ENCODE data around the gene DENND1B.

DNA sequence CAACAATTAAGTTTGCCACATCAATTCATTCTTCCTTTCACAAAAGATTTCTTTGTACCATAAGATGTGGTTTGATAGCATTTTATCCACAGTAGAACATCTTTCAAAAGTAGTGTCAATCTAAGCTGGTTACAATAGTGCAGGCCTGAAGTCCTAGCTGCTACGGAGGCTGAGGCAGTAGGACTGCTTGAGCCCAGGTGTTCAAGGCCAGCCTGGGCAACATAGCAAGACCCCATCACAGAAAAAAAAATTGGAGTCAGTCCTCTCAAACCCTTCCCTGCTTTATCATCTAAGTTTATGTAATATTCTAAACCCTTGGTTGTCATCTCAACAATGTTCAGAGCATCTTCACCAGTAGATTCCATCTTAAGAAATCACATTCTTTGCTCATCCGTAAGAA lies 31.7 kb downstream of the DENND1B start:
- TF ChIP-seq, protein P1, sequence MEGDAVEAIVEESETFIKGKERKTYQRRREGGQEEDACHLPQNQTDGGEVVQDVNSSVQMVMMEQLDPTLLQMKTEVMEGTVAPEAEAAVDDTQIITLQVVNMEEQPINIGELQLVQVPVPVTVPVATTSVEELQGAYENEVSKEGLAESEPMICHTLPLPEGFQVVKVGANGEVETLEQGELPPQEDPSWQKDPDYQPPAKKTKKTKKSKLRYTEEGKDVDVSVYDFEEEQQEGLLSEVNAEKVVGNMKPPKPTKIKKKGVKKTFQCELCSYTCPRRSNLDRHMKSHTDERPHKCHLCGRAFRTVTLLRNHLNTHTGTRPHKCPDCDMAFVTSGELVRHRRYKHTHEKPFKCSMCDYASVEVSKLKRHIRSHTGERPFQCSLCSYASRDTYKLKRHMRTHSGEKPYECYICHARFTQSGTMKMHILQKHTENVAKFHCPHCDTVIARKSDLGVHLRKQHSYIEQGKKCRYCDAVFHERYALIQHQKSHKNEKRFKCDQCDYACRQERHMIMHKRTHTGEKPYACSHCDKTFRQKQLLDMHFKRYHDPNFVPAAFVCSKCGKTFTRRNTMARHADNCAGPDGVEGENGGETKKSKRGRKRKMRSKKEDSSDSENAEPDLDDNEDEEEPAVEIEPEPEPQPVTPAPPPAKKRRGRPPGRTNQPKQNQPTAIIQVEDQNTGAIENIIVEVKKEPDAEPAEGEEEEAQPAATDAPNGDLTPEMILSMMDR (IDR thresholded peaks at IDR 0.05; ENCODE audit: low read depth, low read length), result no peak
- no peak for TF ChIP-seq EZH2phosphoT487 (IDR thresholded peaks at IDR 0.05; ENCODE audit: low read depth)

All from OCI-LY3 (cell line).